Measurements from ENCODE around the gene PACRGL.

The PACRGL gene

DNA sequence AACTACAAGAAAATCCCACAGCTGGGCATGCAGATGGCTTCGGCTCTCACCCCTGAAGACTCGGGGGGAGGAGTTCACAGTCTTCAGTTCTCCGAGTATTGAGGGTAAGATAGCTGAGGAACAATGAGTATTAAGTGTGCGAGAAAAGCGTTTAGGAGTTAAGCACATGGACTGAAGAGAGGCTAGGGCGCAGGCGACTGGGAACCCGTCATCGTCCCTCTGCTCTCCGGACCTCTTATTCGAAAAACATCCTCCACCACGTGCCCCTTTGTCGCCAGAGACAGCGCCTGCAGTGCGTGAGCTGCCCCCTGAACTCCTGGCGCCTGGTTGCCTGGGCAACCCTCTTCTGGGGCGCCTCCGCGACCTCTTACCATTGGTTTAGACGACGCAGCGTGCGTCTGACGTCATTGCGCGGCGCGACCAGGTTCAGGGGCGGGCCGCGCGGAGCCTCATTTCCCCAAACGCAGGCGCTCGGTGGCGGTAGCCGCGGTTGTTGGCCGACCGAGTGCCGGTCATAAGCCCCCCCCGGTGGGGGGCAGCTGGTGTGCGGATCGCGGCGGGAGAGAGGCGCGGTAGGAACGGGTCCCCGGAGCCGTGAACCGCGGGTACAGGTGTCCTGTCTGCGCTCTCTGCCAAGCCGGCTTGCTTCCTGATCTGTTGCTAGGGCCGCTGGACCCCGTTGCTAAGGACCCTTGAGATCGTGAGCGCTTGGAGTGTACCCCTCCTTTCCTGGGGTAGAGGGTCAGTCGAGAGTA is at the start of gene PACRGL:
TSS of gene PACRGL (plus strand) at position 452 of the 755 bp plus-strand sequence. CDS start 4,024 bp downstream, outside the sequence.
- DNase-seq (ENCODE audit: low read depth in 3 of 3) = peak; percentile 85 to 89 (median 88)

DNA sequence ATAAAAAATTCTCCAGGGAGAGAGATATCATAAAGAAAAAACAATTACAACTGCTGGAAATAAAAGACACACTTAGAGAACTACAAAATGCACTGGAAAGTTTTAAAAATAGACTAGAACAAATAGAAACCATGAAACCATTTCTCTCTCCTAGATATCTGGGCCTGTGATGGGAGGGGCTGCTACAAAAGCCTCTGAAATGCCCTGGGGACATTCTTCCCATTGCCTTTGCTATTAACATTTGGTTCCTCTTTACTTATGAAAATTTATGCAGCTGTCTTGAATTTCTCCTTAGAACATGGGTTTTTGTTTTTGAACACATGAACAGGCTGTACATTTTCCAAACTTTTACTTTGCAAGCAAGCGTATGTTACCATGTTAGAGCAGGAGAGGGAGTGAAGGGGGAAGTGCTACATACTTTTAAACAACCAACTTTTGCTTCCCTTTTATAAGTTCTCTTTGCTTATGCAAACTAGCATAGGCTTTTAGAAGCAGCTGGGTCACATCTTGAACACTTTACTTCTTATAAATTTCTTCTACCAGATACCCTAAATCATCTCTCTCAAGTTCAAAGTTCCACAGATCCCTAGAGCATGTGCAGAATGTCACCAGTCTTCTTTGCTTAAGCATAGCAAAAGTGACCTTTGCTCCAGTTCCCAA is 47.9 kb upstream of the PACRGL start:
- DNase-seq (ENCODE audit: low read depth in 3 of 3) = no peak

DNA sequence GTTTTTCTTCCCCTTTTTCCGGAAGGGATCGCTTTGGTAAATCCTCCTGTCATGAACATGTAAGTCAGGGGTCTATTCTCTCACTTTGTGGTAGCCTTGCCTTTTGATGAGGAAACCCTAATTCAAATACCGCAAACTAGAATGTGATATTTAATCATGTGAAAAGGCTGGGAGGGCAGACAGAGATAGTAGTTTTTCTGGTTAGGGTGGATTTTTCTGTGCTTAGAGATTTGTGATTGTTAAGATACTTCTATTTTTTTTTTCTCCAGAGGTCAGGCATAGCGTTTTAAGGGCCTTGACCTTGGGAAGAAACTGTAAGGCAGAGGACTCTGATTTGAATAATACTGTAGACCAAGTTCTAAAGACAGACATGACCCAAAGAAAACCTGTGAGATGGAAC is 41.8 kb upstream of the PACRGL start:
- DNase-seq (ENCODE audit: low read depth in 3 of 3) = no peak

DNA sequence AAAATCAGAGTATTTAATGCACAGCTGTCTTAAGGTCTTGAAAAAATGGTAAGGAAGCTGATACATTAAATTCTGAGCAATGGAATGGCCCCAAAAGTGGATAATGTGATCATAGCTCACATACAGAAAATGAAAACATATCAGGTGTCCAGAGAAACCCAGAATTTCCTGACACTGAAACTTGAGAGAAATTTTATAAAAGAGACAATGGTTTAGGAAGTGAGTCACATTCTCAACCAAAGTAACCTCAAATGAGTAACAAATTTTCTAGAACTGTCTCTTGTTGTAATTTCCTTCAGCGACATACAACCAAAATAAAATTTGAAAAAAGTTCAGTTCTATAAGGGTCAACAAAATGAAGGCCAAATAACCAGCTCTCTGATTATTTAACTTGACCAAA is 37.4 kb upstream of the PACRGL start:
- no peak for DNase-seq (ENCODE audit: low read depth in 3 of 3)

DNA sequence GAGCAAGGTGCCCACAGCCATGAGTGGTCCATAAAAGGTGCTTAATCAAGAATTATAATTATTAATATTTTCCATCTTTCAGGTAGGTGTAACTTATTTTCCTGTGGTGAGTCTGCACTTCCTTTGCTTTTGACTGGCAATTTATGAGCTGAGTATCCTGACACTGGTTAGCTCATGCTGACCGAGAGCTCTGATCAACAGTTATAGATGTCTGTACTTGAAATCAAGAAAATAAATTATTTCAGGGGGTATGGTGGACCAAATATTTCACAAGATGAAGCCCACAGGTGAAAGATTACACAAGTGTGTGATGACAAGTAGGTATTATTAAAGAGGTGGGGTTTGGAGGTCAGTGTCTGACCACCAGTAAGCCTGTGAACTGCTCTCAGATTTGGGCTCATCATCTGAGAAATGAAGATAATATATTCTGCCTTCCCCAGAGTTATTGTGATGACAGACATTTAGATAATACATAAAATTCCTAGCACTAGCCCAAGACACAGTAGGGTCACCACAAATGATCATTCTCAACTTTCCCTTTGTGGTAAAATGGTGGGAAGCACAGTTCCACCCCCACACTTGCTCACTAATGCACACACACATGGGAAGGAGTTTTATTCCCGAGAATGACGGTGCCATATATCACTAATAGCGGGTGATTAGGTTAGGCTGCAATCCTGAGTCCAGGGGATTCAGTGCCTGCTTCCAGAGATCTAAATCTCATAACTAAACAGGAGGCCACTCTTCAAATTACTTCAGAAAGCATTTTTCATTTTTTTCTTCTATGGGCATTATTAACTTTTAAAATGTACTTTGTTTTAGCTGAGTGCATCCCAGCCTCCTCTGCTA is 34.0 kb upstream of the PACRGL start:
- DNase-seq (ENCODE audit: low read depth in 3 of 3) = no peak

DNA sequence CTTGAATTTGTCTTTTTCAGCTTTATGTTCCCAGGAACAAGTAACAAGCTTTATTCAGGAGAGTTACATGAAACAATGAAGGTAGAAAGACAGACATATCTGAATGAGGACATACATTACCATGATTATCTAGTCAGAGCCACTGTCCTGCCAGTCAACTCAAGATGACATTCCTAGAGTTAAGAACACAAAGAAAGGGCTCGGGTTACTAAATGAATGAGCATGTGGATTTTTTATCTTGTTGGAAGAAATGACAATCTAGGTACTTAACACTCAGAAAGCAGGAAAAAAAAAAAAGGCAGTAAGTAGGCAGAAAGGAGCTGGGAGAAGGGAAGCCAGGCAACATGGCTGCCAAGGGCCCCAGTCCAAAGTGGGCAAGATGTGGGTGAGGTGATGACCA is 28.0 kb upstream of the PACRGL start:
- DNase-seq (ENCODE audit: low read depth in 3 of 3) = no peak

DNA sequence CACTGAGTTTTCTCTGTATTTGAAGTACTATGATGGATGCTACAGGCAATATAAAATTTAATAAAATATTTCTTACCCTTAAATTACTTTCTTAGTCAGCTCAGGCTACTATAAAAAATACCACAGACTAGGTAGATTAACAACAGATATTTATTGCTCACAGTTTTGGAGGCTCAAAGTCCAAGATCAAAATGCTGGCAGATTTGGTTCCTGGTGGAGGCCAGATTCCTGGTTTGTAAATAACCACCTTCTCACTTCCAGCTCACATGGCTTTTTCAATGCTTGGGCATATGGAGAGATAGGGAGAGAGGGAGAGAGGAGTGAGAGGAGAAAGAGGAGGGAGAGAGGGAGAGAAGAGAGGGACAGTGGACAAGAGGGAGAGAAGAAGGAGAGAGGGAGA is 24.5 kb upstream of the PACRGL start:
- DNase-seq (ENCODE audit: low read depth in 3 of 3) = no peak

DNA sequence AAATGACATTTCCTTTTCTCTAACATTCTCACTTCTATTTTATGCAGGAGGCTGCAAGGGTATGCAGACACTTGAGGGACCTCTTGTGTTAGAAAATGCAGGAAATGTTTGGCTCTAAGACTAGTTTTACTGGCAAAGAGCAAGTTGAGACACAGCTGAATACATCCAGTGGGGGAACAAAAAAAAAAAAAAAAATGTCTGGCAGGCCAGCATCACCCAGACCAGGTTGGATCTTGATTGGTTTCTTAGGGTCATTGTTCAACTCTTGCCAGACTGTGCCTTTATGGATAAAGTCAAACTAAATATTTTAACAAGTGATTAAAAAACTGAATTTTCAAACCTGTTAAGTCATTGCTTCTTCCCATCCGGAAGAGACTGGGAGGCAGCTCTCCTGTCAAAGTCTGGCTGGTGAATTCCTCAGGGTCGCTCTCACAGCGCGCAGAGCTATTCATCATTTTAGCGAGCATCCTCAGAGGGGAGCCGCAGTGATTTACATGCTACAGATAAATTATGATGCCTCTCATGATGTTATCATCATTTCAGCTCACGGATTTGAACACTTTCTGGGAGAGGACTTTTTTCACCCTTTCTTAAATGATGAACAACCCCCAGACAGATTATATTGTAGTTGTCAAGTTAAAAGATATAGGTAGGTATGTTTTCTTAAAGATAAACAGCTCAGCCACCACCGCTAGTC is 23.6 kb upstream of the PACRGL start:
- DNase-seq (ENCODE audit: low read depth in 3 of 3) = no peak

DNA sequence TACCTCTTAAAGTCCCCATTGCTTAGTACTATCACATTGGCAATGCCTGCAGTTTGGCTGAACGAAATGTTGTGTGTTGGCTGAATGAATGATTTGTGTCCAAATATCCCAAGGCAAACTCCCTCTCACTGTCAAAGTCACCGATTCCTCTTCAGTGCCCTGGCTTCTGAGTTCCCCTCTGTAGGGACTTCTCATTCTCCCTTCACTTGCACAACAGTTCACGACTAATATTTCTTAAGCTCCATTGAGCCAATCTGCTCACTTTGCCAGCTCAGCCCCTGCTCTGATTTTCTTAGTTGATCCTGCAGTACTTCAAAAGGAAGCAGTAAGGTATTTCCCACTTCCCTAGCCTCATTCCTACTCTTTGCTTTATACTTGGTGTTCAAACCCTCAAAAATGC is 21.9 kb upstream of the PACRGL start:
- DNase-seq (ENCODE audit: low read depth in 3 of 3) = no peak

DNA sequence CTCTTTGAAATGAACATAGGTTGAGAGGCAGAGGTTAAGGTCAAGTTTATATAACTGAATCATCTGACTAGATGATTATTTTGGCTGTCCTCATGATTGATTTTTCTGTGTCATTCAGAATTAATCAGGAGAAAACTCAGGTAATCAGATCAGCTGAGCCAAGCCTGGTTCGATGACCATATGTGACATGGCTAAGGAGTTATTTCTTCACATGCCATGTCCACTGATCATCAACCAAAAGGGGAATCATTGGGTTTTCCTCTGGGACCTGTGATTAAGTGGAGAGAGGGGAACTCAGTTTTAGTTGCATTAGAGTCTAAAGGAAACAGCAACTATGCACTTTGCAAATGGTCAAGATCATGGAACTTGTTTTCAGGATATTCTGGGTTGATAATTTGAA is 20.3 kb upstream of the PACRGL start:
- DNase-seq (ENCODE audit: low read depth in 3 of 3) = no peak

DNA sequence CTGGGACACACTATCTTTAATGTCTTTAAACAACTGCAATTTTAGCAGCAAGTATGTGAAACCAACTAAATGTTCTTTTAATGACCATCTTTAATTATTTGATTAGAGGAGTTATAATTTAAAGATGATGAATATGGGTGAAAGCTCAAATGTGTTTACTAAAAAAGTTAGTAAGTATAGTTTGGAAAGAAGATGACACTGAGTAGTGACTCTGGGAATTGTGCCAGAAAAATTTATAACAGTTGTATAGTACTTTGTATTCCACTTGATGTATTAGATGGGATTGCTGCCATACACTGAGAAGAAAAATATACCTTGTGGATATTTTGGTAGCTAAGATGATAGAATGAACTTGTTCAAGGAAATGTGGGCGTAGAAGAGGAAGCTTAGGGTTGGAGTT is 19.5 kb upstream of the PACRGL start:
- no peak for DNase-seq (ENCODE audit: low read depth in 3 of 3)

DNA sequence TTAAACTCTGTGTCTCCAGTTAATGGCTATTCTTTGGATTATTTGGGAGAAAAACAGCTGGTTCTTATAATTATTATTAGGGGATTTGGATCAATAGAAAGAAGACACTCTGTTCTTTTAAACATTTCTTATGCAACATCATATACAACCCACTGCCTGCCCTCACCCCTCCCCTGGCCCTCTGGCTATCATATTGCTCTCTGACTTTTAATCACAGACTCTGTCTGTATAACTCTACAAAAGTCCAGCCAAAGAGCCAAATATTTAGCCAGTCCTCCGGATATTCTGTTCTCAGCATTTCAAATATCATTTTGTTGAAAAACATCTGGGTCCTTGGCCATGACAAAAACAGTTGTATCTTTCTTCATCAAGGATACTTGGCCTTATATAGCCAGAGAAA is 19.0 kb upstream of the PACRGL start:
- no peak for DNase-seq (ENCODE audit: low read depth in 3 of 3)

DNA sequence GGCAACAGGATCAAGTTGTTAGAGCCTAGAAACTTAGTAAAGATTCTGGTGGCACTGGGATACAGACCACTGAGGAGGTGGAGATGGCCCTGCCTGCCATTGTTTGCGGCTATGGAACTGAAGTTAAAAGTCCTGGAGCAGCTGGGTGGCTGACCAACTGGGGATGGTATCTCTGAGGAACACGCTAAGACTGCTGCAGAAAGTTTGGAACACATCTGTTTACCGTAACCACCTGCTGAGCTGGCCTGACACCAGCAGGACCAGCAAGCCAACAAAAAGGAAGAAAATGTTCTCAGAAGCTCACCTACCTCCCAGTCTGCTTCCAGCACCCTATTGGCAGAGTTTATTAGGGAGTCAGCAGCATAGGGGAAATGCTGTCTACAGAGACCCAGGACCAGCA is 17.4 kb upstream of the PACRGL start:
- DNase-seq (ENCODE audit: low read depth in 3 of 3) = no peak

DNA sequence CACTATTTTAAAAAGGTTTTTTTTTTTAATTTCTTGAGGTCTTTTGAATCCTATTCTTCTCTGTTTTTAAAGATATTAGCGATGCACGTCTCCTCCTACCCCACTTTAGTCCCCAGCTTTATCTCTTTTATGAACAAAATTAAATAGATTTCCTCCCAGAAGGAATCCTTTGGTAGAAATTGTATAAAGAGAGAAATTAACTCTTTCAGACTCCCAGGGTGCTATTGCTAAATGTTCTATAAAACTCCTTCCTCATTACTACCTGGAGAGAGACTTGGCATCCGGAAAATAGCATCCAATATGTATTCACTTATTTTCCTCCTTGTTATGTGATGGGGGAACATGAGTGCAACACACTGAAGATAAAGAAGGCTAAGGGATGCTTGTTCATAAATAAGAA is 16.5 kb upstream of the PACRGL start:
- no peak for DNase-seq (ENCODE audit: low read depth in 3 of 3)

DNA sequence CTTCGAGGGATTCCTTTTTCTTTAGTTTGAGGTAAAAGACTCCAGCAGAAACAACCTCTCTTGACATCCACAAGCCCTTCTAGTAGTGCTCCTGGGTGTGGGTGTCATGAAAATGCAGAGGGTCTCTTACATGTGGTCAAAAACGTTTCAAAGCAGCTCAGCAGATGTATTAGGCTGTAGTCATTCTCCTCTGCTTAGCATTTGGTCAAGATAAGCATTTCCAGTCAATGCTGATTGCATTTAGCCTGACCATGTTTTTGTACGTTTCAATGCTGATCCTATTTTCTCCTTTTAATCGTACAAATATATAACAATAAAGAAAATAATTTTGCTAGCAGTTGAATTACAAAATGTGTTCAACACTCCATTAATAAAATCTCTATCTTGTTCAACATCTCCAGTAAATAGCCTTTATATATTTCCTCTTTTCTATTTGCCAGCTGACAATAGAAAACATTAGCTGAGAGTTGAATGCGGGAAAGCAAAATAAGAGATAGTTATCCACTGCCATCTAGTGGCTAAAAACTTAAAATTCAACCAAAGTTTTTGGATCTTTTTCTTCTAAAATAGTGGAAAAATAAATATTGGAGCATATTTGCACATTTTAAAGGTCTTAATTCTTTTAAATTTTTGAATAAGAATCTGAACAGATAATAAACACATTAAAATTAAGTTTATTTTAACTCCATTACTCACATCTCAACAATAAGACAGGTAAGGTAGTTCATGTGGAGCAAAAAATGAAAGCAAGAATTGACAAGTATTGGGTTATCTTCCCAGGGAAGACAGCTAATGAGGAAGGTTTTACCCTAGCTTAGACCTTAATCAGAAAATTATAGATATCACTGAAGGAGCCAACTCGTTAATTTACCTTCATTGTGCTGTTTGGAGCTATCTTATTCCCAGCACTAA is 15.2 kb upstream of the PACRGL start:
- DNase-seq (ENCODE audit: low read depth in 3 of 3) = no peak

DNA sequence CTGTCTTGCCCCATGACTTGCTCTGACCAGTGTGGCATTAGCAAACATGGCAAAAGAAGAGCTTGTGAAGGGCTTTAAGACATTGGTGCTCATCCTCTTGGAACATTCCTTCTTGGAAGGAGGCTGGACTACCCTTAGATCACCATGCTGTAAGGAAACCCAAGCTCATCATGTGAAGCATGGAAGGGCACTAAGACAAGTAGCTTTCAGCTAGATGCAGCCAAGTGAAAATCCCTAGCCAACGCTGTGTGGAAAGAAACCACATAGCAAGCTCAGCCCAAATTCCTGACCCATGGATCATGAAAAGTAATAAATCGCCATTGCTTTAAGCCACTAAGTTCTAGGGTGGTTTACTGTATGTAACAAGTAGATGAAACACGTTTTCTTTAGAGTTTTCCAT is 12.4 kb upstream of the PACRGL start:
- no peak for DNase-seq (ENCODE audit: low read depth in 3 of 3)

DNA sequence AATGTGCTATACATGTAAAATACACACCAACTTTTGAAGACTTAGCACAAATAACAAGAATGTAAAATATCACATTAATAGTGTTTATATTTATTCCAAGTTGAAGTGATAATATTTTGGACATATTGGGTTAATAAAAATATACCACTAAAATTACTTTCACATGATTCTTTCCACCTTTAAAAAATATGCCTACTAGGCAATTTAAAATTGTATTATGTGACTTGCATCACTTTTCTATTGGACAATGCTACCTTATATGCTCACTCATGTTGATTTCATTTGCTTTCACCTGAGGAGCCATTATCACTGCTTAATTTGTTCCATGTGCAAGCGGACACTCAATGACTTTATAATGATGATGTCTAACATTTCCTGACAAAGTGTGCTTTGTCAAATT is 3.4 kb upstream of the PACRGL start:
- DNase-seq (ENCODE audit: low read depth in 3 of 3) = no peak

DNA sequence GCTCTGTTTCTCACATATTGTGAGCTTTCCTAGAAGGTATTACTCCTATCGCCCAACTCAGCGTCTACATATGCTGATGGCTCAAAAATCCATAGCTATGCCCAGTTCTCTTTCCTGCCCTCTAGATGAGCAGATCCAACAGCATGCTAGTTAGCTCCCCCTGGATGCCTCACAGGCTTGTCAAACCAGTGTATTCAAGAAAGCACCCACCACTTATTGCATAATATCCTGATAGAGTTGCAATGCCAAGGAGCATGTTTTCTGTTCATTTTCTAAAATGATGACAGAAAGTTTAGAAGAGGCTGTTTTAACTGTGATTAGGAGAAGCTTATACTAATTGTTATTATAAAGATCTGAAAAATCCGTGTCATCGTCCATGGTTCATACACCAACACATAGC is 1.9 kb upstream of the PACRGL start:
- DNase-seq (ENCODE audit: low read depth in 3 of 3) = no peak

DNA sequence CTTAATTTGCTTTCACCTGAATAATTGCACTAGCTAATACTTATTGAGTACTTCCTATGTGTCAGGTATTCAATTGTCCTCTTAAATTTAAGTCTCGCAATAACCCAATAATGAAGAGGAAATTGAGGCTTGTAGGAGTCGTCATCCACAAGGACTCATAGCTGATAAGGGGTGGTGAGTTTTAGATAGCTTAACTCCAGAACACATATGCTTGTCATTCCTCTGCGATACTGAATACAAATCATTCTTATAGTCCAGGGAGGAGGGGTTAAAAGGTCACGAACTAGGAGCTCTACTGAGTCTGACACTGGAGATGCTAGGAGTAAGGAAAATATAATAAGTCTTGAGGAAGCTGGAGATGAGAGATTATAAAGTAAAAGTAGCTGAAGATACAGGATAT is 1.4 kb upstream of the PACRGL start:
- DNase-seq (ENCODE audit: low read depth in 3 of 3) = no peak

DNA sequence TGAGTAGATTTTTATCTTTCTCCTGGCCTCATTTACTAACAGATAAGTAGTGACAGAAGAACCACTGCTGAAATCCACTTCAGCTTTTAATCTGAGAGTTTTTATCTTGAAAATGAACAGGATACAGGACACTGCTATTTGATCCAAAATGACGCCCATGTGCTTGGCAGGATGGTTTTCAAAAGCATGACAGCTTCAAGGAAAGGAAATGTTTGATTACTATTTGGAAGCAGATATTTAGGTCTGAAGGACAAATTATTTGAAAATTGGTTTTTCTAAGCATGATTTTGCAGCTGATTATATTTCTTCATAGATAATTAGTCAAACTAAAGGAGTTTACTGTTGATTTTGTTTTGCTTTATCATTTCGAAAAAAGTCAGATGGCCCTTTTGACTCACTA is 11.1 kb downstream of the PACRGL start:
- no peak for DNase-seq (ENCODE audit: low read depth in 3 of 3)

DNA sequence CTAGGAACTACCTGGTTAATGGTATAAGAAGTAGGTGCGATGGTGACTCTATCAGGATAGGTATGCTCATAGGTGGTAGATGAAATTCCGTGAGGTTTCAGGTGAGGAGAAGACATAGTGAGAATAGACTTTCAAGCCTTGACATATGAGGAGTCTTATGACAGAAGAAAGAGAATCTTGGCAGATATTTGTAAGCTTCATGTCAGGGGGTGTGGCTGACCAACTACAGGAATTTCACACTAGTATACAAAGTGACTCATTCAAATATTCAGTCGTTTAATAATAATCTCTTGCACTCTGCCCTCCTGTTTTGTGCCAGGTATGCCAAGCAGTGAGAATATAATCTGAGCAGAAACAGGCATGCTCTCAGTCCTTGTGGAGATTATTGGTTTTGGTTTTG is 22.8 kb downstream of the PACRGL start:
- DNase-seq (ENCODE audit: low read depth in 3 of 3) = no peak

Measured in stimulated activated CD4-positive, alpha-beta T cell treated with anti-CD3 and anti-CD28 coated beads, TNF-alpha, amount 100 ng/mL, for 4 hours (primary cell).